ENCODE measurements around the gene MBTPS1. TPM values are rescaled to one million over a fixed set of nuclear protein-coding genes. Genes with fewer than 3 reads are reported as not detected.

MBTPS1 gene
- total and polyA plus RNA-seq, 2 experiments from 2014 or later: 18.1 to 49.3 TPM

GRCh38 chr16:84040823-84041820 lies 75.6 kb downstream of the MBTPS1 start:
- Histone ChIP-seq H3K36me3 (ENCODE audit: insufficient read depth) (no peaks in the 10 kb centered on the region), H3F3A (replicated peaks; ENCODE audit: low read depth) (no peaks in the 10 kb centered on the region), H3K4me1 (ENCODE audit: insufficient read depth) (peaks cover 7% of the 10 kb centered on the region; the same call in 1 of the 2 replicates), H3K79me2 (replicated peaks; ENCODE audit: insufficient read depth) (no peaks in the 10 kb centered on the region), H3K4me3 (no peak overlapping the region), H3K4me2 (no peak overlapping the region), H3K27ac (ENCODE audit: low read depth) (no peak overlapping the region), H2AFZ (peak overlapping the region; percentile 43), H4K20me1 (replicated peaks; ENCODE audit: insufficient read depth) (no peaks in the 10 kb centered on the region), H3K27me3 (ENCODE audit: insufficient read depth) (no peaks in the 10 kb centered on the region), H3K9me2 (ENCODE audit: insufficient read depth) (no peaks in the 10 kb centered on the region)
- H3K4me3 Mint-ChIP-seq: no peak overlapping the region
- no peak for ATAC-seq
- no peak overlapping the region for H3K27ac Mint-ChIP-seq
- H3K4me1 Mint-ChIP-seq: peaks cover 22% of the 10 kb centered on the region
- DNase-seq (ENCODE audit: low spot score): no peak
- no peaks in the 10 kb centered on the region for H3K36me3 Mint-ChIP-seq (ENCODE audit: low read depth)
- TF ChIP-seq ZNF462 (CRISPR knock-in tag; IDR thresholded peaks at IDR 0.05): no peak
- TF ChIP-seq JUNB (IDR thresholded peaks at IDR 0.05; ENCODE audit: unreplicated experiment): no peak
- no peak for TF ChIP-seq ZNF331 (CRISPR knock-in tag; IDR thresholded peaks at IDR 0.05; ENCODE audit: low read depth)
- TF ChIP-seq EZH2 (IDR thresholded peaks at IDR 0.05; ENCODE audit: low read depth, unreplicated experiment): no peak
- TF ChIP-seq POLR2AphosphoS5 (IDR thresholded peaks at IDR 0.05; ENCODE audit: low read depth): no peak
- no peak for TF ChIP-seq NANOG (IDR thresholded peaks at IDR 0.05; ENCODE audit: borderline replicate concordance)
- TF ChIP-seq, protein P1, sequence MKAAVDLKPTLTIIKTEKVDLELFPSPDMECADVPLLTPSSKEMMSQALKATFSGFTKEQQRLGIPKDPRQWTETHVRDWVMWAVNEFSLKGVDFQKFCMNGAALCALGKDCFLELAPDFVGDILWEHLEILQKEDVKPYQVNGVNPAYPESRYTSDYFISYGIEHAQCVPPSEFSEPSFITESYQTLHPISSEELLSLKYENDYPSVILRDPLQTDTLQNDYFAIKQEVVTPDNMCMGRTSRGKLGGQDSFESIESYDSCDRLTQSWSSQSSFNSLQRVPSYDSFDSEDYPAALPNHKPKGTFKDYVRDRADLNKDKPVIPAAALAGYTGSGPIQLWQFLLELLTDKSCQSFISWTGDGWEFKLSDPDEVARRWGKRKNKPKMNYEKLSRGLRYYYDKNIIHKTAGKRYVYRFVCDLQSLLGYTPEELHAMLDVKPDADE (IDR thresholded peaks at IDR 0.05): no peak
- TF ChIP-seq ZNF114 (CRISPR knock-in tag; IDR thresholded peaks at IDR 0.05): no peak
- TF ChIP-seq CTCF (conservative IDR thresholded peaks at IDR 0.05; ENCODE audit: low read depth in 2 of 2): no peak
- no peak for TF ChIP-seq EZH2phosphoT487 (IDR thresholded peaks at IDR 0.05; ENCODE audit: unreplicated experiment)
- TF ChIP-seq CREB1 (CRISPR knock-in tag; IDR thresholded peaks at IDR 0.05; ENCODE audit: low read depth): no peak
- TF ChIP-seq, protein P2, sequence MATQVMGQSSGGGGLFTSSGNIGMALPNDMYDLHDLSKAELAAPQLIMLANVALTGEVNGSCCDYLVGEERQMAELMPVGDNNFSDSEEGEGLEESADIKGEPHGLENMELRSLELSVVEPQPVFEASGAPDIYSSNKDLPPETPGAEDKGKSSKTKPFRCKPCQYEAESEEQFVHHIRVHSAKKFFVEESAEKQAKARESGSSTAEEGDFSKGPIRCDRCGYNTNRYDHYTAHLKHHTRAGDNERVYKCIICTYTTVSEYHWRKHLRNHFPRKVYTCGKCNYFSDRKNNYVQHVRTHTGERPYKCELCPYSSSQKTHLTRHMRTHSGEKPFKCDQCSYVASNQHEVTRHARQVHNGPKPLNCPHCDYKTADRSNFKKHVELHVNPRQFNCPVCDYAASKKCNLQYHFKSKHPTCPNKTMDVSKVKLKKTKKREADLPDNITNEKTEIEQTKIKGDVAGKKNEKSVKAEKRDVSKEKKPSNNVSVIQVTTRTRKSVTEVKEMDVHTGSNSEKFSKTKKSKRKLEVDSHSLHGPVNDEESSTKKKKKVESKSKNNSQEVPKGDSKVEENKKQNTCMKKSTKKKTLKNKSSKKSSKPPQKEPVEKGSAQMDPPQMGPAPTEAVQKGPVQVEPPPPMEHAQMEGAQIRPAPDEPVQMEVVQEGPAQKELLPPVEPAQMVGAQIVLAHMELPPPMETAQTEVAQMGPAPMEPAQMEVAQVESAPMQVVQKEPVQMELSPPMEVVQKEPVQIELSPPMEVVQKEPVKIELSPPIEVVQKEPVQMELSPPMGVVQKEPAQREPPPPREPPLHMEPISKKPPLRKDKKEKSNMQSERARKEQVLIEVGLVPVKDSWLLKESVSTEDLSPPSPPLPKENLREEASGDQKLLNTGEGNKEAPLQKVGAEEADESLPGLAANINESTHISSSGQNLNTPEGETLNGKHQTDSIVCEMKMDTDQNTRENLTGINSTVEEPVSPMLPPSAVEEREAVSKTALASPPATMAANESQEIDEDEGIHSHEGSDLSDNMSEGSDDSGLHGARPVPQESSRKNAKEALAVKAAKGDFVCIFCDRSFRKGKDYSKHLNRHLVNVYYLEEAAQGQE (IDR thresholded peaks at IDR 0.05; ENCODE audit: unreplicated experiment): no peak
- no peak for TF ChIP-seq STAT1 (IDR thresholded peaks at IDR 0.05; ENCODE audit: unreplicated experiment)
- peaks cover 2% of the 10 kb centered on the region; the same call in 1 of the 3 replicates for H3K9me3 Mint-ChIP-seq
- H3K27me3 Mint-ChIP-seq (ENCODE audit: insufficient read depth, low read depth, poor library complexity): peaks cover 14% of the 10 kb centered on the region

Data from GM23338 (cell line).